ENCODE data around the gene SPNS2.

Gene SPNS2

DNA sequence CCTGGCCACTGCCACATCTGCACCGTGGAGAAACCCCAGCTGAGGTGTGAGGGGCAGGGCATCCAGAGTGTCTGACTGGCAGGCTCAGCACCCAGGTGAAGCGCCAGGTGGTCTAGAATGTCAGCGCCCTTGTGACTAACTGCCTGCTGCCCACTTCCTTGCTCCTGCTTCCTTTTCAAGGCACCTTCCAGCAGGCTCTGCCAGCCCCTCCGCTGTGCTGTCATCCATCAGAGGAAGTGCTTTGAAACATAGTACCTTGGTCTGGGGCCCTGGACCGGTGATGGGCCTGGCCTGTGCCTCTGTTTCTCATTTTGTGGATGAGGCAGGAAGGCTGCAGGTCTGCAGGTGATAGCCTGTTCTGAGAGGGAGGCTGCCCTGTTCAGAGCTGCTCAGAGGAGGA, 5.5 kb downstream of the SPNS2 start:
- no peak for DNase-seq

GRCh38 chr17:4505187-4505586, 6.5 kb downstream of the SPNS2 start:
- no peak for DNase-seq

GRCh38 chr17:4506175-4506813, 7.6 kb downstream of the SPNS2 start:
- DNase-seq: no peak

- no peak for DNase-seq
Measured at GRCh38 chr17:4506892-4507291, 8.2 kb downstream of the SPNS2 start.

DNA sequence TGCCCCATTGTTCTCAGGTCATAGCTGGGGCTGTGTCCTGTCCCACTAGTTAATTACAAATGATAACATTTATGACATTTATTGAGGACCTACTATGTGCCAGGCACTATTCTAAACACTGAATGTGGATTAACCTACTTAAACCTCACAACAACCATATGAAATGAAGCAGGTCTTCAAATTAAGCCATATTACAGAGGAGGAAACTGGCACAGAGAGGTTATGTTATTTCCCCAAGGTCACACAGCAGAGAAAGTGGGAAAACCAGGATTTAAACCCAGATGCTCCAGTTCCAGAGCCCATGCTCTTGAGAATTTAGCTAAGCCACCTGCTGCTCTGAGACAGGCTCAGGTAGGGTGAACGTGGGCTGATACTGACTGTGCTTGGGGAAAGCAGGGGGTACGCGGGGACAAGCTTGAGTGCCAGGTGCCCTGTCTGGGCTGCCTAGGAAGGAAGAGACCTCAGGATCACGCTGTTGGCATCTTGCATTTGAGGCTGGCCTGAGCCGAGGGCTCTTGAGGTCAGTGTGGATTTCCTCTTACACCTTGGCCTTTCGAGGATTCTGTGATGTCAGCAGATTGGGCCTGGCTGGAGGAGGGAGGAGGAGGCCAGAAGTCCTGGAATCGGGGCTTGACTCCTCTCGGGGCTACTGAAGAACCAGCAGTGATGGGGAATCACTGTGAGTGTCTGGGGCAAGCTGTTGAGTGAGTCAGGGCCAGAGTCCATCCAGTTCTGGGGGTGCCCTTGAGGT, 8.9 kb downstream of the SPNS2 start:
- DNase-seq: no peak

DNA sequence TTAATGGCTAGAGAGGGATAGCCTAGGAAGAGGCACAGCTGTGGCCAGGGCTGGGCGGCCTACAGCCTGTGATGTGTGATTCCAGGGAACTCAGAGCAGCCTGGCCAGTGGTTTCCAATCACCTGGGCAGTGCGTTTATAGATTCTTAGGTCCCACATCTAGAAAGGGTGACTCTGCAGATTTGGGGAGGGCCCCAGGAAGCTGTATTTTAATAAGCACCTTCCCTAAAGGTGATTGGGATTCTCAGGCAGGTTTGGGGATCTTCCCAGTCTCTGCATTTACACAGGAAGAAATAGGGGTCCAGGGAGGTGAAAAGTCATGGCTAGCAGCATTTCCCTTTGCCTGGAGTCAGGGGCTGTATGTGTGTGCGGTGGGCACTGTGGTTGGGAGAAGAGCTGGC, 9.5 kb downstream of the SPNS2 start:
- no peak for DNase-seq

DNA sequence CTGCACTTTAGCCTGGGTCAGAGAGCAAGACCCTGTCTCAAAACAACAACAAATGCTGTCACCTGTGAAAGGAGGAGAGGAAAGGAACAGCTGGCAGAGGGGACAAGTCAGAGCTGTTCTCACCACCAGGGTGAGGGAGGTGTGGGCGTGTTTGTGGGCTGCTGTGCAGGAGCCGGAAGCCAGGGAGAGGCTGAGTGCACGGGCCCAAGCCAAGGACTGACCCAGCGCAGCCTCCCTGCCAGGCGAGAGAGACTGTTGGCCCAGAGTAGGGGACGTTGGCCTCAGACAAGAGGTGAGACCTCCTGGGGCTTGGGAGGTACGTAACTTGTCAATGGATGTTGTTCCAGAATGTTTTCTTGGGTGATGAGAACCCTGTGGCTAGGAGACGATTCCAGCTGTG, 10.7 kb downstream of the SPNS2 start:
- peak; percentile 32 to 46 (median 39) for DNase-seq

- DNase-seq: peak; percentile 41 to 54 (median 47)
Measured at GRCh38 chr17:4509923-4510617, 11.4 kb downstream of the SPNS2 start.

DNA sequence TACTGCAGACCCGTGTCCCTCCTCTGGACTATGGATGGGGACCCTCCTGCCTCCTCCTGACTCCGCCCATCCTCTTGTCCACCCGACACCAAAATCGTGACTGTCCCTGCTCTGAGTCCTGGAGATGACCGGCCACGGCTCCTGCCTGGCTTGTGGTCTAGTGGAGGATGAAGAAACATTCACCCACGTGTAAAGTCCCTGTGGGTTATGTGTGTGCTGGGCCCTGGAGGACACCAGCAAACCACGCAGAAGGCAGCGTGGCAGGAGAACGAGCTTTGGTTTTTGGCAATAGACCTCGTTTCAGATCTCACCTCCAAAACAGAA, 11.9 kb downstream of the SPNS2 start:
- DNase-seq: peak in 1 of 3 donors; percentile 34

- DNase-seq: peak; percentile 46 to 60 (median 57)
Measured at GRCh38 chr17:4511199-4511932, 12.7 kb downstream of the SPNS2 start.

DNA sequence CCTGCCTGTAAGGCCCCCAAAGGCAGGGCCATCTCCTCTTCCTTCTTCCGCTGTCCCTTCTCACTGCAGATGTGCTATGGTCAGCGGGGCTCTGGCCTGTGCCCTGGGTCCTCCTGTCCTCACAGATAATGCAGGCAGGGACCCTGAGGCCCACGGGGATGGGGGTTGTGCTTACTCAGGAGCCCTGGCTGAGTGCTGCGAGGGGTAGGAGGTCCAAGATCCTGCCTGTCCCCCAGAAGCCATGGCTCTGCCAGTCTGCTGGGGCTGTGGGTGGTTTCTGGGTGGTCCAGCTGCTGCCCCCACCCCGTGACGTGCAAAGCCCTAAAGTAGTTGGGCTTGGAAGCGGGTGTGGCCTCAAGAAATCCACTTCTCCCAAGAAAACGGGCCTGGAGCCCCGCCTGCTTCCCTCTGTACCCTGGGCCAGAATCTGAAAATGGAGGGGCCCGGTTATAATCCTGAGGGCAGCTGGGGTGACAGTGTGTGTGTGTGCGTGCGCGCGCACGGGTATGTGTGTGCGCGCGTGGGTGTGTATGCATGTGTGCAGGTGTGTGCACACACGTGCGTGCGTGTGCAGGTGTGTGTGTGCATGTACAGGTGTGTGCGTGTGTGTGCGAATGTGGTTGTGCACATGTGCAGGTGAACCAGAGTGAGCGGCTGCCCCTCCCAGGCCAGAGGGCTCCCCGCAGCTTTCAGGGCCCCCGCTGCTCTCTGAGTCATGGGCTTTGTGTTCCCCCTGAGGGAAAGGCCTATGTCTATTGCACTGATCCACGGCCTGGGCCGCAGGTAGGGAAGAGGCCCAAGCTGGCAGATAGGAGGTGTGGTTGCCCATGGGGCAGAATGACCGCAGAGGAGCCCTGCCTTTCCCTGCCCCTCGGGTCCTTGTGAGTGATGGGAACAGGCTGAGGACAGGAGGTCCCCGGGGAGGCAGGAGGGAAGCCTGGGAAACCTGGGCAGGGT, 13.8 kb downstream of the SPNS2 start:
- DNase-seq: no peak

GRCh38 chr17:4513113-4514032, 14.7 kb downstream of the SPNS2 start:
- DNase-seq: no peak

DNA sequence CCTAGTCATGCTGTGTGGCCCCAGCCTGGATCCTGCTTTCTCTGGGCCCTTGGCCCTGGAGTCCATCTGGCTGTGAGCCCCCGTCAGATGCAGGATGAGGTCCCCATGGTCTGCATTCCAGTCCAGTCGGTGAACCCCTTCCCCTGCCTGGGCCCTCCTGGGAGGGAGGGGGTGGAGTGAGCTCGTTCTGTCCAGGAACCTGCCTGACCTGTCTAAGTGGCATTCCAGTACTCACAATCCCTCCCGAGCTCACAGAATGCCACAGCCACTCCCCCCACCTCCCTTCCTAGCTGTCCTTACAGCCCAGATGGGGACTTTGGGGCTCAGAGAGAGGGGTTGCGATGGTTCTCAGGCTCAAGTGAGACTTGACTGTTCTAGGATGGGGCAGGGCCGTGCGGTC, 15.5 kb downstream of the SPNS2 start:
- no peak for DNase-seq

DNA sequence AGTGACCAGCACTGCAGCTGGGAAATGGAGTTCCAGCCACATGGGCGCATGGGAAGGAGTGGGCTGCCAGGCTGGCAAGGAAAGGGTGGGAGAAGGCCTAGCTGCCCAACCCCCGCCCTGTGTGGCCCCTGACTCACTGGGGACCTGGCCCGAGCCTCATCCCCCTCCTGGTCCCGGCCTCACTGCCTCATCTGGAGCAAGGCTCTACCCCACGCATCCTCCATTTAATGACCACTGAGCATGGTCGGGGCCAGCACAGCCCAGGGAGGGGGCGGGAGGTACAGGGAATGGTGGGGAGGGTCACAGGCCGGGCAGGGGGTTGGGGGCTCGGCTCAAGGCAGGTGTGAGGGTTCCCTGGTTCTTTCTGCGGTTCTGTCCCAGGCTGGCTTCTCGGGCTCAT, 16.1 kb downstream of the SPNS2 start:
- no peak for DNase-seq

DNA sequence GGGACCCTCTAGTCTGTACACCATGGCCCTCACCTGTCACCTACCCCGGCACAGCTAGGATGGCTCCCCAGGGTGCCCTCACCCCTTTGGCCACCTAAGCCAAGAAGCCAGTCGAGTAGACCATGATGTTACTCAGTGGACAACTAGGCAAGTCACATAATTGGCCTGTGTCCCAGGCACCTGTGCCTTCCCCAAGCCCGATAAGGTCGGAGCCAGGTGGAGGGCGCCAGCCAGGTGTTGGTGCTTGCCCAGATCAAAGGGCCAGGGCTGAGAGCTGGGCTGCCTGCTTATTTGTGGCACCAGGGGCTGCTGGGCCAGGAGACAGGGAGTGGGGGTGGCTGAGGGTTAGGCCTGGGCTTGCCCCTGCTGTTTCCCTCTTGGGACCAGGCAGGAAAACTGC, 16.8 kb downstream of the SPNS2 start:
- no peak for DNase-seq

DNA sequence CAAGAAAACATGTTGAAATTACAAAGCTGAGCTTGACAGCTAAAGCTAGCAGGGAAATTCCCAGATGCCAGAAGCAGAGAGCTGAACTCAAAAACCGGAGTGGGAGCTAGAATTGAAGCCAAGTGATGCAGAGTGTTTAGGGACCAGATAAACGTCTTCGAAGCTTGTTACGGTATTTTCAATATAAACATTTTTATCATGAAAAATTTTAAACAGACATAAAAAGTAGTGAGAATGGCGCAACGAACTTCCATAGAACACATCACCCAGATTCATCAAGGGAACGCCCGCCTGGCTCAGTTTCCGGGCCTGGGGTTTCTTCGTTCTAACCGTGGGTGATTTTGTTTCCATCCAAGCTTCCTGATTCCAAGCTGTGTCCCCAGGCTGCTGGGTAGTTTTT, 18.1 kb downstream of the SPNS2 start:
- no peak for DNase-seq

DNA sequence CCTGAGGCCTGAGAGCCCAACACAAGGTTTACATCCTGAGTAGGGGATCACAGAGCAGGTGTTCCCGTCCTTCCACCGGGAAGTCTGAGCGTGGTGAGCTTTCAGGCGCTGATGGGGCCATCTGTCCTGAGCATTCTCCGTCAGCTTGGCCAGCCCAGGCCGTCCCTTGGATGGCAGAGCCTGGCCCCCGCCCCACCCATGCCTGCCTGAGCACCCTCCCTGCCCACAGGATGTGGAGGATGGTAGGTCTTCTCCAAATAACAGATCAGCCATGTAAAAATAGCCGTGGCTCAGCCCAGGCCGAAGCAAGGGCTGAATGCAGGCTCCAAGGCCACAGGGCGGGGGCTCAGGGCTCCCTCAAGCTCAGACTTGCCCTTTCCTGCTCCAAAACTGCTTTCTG, 20.2 kb downstream of the SPNS2 start:
- DNase-seq: no peak

GRCh38 chr17:4519361-4519788, 20.7 kb downstream of the SPNS2 start:
- no peak for DNase-seq

DNA sequence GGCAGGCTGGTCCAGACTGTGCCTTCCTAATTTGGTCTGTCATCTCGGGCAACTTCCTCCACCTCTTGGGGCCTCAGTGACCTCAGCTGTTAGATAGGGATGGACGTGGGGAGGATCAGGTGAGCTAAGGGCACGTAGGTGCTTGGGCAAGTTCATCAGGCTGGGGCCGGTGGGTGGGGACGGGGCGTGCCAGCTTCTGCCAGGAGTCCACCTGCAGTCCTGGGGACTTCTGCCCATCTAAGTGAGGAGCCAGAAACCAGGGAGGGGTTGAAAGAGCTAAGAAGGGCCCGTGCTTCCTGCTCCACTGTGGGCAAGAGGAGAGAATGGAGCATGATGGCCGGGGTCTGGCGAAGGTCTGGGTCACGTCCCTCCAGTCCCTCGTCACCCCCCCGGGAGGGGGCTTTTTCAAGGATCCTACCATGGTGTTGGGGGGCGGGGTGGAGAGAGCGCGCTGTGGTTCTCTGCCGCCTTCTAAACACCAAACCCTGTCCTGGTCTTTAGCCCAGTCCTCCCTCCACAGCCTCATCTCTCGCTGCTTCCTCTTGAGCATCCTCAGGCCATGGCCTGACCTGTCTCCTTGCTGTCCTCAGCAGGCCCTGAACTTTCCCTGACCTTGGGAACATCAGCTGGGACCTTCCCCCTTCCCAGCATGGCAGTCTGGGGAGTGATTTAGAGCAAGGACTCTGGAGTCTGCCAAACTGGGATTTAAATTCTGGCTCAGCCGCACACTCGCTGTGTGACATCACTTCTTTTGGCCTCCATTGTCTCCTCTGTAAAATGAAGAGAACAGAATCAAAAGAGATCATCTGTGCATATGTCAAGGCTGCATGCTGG, 21.6 kb downstream of the SPNS2 start:
- no peak for DNase-seq

GRCh38 chr17:4520894-4521600, 22.4 kb downstream of the SPNS2 start:
- no peak for DNase-seq

Data from suppressor macrophage treated with lipopolysaccharide for 1 hour (primary cell).